SK-N-SH treated with all-trans-retinoic acid at 6 μM for 48 hours (cell line): Measurements from ENCODE around the gene ENTREP3.
"Not testable (repeated sequence)": the region's sequence is repeated elsewhere in the genome, so short reads cannot be mapped to it uniquely, and the experiment has no call there.

Source experiments
- ATAC-seq: fragments of 200-7000 bp; cut with Tn5 transposase; 3 replicates; pipeline ENCODE4 v1.9.1; 2020; ENCODE audit warnings: mild to moderate bottlenecking, moderate library complexity
- BACH2 ChIP-seq: fragments of 250-450 bp; sonication (Bioruptor Pico); IDR thresholded peaks from 2 replicates; pipeline ENCODE4 v1.9.0; 2021; ENCODE audit warnings: mild to moderate bottlenecking, borderline replicate concordance
- CSDC2 ChIP-seq: fragments of 250-450 bp; sonication (Bioruptor Pico); IDR thresholded peaks from 2 replicates; pipeline ENCODE4 v1.5.0; 2020; ENCODE audit warnings: mild to moderate bottlenecking, moderate library complexity
- ESRRG ChIP-seq: fragments of 250-450 bp; sonication (Bioruptor Pico); IDR thresholded peaks from 2 replicates; pipeline ENCODE4 v1.6.1; 2021; ENCODE audit warnings: mild to moderate bottlenecking
- GLIS3 ChIP-seq: fragments of 250-450 bp; sonication (Bioruptor Pico); IDR thresholded peaks from 2 replicates; pipeline ENCODE4 v1.5.0; 2020; ENCODE audit warnings: mild to moderate bottlenecking, moderate library complexity
- ISL1 ChIP-seq: fragments of 250-450 bp; sonication (Bioruptor Pico); IDR thresholded peaks from 2 replicates; pipeline ENCODE4 v2.1.2; 2022; ENCODE audit warnings: mild to moderate bottlenecking, moderate library complexity
- OSR1 ChIP-seq: fragments of 250-450 bp; sonication (Bioruptor Pico); IDR thresholded peaks from 2 replicates; pipeline ENCODE4 v1.8.0; 2022; ENCODE audit warnings: moderate library complexity, mild to moderate bottlenecking, inconsistent platforms
- SNAI2 ChIP-seq: fragments of 250-450 bp; sonication (Bioruptor Pico); IDR thresholded peaks from 2 replicates; pipeline ENCODE4 v1.5.0; 2020; ENCODE audit warnings: mild to moderate bottlenecking, moderate library complexity
- TCF4 ChIP-seq: fragments of 250-450 bp; sonication (Bioruptor Pico); IDR thresholded peaks from 2 replicates; pipeline ENCODE4 v1.8.0; 2021; ENCODE audit warnings: mild to moderate bottlenecking, moderate library complexity, borderline replicate concordance
- TOX ChIP-seq: fragments of 250-450 bp; sonication (Bioruptor Pico); IDR thresholded peaks from 2 replicates; pipeline ENCODE4 v1.8.0; 2021; ENCODE audit warnings: mild to moderate bottlenecking, moderate library complexity, borderline replicate concordance
- ZC3H10 ChIP-seq: fragments of 250-450 bp; sonication (Bioruptor Pico); IDR thresholded peaks from 2 replicates; pipeline ENCODE4 v1.5.1; 2021; ENCODE audit warnings: mild to moderate bottlenecking, moderate library complexity
- ZFP3 ChIP-seq: fragments of 250-450 bp; sonication (Bioruptor Pico); IDR thresholded peaks from 2 replicates; pipeline ENCODE4 v1.5.0; 2020; ENCODE audit warnings: mild to moderate bottlenecking, moderate library complexity
- ZFP30 ChIP-seq: fragments of 450-650 bp; formaldehyde crosslinking; IDR thresholded peaks from 2 replicates; pipeline ENCODE4 v1.5.0; 2022; ENCODE audit warnings: mild to moderate bottlenecking, moderate library complexity
- ZNF565 ChIP-seq: fragments of 450-650 bp; formaldehyde crosslinking; conservative IDR thresholded peaks from 2 replicates; pipeline ENCODE4 v1.5.0; 2020; ENCODE audit warnings: low read depth, mild to moderate bottlenecking, moderate library complexity
- ZNF70 ChIP-seq: fragments of 450-650 bp; formaldehyde crosslinking; IDR thresholded peaks from 2 replicates; pipeline ENCODE4 v1.5.0; 2020; ENCODE audit warnings: mild to moderate bottlenecking, moderate library complexity
- ZNF8 ChIP-seq: fragments of 450-650 bp; formaldehyde crosslinking; IDR thresholded peaks from 2 replicates; pipeline ENCODE4 v1.5.0; 2020; ENCODE audit warnings: mild to moderate bottlenecking, moderate library complexity
- TF ChIP-seq, protein P1 (sequence below): fragments of 250-450 bp; sonication (Bioruptor Pico); IDR thresholded peaks from 2 replicates; pipeline ENCODE4 v1.5.1; 2020; ENCODE audit warnings: low read depth, mild to moderate bottlenecking, moderate library complexity
- TF ChIP-seq, protein P2 (sequence below): fragments of 250-450 bp; sonication (Bioruptor Pico); IDR thresholded peaks from 2 replicates; pipeline ENCODE4 v1.5.1; 2021; ENCODE audit warnings: mild to moderate bottlenecking, moderate library complexity
- TF ChIP-seq, protein P3 (sequence below): fragments of 250-450 bp; sonication (Bioruptor Pico); IDR thresholded peaks from 2 replicates; pipeline ENCODE4 v1.8.0; 2021; ENCODE audit warnings: low read depth, mild to moderate bottlenecking, moderate library complexity, borderline replicate concordance
- TF ChIP-seq, protein P4 (sequence below): fragments of 250-450 bp; sonication (Bioruptor Pico); IDR thresholded peaks from 2 replicates; pipeline ENCODE4 v1.8.0; 2020; ENCODE audit warnings: mild to moderate bottlenecking, moderate library complexity, borderline replicate concordance
- TF ChIP-seq, protein P5 (sequence below): fragments of 250-450 bp; sonication (Bioruptor Pico); IDR thresholded peaks from 2 replicates; pipeline ENCODE4 v1.5.0; 2020; ENCODE audit warnings: mild to moderate bottlenecking, moderate library complexity

Gene ENTREP3

DNA sequence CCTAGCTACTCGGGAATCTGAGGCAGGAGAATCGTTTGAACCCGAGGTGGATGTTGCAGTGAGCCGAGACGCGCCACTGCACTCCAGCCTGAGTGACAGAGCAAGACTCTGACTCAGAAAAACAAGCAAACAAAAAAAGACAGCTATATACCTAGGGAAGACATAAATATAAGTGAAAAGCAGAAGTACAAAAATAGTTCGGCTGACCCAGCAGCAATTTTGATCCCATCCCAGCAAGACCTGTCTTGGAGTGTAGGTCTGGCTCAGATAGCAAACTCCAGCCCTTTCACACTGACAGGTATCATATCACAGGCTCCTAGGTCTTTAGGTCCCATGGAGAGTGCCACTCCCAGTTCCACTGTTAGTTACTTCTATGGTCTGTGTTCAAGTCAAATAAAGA is 32.2 kb downstream of the ENTREP3 start:
- ATAC-seq = no peak
- TF ChIP-seq ZC3H10 (CRISPR knock-in tag) (no peak), TCF4 (CRISPR knock-in tag) (no peak), ZNF565 (CRISPR knock-in tag) (no peak), BACH2 (CRISPR knock-in tag) (no peak), GLIS3 (CRISPR knock-in tag) (no peak), ZNF70 (CRISPR knock-in tag) (no peak), TOX (no peak), ZNF8 (CRISPR knock-in tag) (no peak), ESRRG (CRISPR knock-in tag) (no peak), ZFP30 (CRISPR knock-in tag) (no peak), CSDC2 (CRISPR knock-in tag) (no peak)
- TF ChIP-seq, protein P1, sequence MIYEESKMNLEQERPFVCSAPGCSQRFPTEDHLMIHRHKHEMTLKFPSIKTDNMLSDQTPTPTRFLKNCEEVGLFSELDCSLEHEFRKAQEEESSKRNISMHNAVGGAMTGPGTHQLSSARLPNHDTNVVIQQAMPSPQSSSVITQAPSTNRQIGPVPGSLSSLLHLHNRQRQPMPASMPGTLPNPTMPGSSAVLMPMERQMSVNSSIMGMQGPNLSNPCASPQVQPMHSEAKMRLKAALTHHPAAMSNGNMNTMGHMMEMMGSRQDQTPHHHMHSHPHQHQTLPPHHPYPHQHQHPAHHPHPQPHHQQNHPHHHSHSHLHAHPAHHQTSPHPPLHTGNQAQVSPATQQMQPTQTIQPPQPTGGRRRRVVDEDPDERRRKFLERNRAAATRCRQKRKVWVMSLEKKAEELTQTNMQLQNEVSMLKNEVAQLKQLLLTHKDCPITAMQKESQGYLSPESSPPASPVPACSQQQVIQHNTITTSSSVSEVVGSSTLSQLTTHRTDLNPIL (CRISPR knock-in tag) = no peak
- TF ChIP-seq, protein P2, sequence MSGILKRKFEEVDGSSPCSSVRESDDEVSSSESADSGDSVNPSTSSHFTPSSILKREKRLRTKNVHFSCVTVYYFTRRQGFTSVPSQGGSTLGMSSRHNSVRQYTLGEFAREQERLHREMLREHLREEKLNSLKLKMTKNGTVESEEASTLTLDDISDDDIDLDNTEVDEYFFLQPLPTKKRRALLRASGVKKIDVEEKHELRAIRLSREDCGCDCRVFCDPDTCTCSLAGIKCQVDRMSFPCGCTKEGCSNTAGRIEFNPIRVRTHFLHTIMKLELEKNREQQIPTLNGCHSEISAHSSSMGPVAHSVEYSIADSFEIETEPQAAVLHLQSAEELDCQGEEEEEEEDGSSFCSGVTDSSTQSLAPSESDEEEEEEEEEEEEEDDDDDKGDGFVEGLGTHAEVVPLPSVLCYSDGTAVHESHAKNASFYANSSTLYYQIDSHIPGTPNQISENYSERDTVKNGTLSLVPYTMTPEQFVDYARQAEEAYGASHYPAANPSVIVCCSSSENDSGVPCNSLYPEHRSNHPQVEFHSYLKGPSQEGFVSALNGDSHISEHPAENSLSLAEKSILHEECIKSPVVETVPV (CRISPR knock-in tag) = no peak
- TF ChIP-seq, protein P3, sequence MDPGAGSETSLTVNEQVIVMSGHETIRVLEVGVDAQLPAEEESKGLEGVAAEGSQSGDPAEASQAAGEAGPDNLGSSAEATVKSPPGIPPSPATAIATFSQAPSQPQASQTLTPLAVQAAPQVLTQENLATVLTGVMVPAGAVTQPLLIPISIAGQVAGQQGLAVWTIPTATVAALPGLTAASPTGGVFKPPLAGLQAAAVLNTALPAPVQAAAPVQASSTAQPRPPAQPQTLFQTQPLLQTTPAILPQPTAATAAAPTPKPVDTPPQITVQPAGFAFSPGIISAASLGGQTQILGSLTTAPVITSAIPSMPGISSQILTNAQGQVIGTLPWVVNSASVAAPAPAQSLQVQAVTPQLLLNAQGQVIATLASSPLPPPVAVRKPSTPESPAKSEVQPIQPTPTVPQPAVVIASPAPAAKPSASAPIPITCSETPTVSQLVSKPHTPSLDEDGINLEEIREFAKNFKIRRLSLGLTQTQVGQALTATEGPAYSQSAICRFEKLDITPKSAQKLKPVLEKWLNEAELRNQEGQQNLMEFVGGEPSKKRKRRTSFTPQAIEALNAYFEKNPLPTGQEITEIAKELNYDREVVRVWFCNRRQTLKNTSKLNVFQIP (CRISPR knock-in tag) = no peak
- TF ChIP-seq, protein P4, sequence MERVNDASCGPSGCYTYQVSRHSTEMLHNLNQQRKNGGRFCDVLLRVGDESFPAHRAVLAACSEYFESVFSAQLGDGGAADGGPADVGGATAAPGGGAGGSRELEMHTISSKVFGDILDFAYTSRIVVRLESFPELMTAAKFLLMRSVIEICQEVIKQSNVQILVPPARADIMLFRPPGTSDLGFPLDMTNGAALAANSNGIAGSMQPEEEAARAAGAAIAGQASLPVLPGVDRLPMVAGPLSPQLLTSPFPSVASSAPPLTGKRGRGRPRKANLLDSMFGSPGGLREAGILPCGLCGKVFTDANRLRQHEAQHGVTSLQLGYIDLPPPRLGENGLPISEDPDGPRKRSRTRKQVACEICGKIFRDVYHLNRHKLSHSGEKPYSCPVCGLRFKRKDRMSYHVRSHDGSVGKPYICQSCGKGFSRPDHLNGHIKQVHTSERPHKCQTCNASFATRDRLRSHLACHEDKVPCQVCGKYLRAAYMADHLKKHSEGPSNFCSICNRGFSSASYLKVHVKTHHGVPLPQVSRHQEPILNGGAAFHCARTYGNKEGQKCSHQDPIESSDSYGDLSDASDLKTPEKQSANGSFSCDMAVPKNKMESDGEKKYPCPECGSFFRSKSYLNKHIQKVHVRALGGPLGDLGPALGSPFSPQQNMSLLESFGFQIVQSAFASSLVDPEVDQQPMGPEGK (CRISPR knock-in tag) = no peak

DNA sequence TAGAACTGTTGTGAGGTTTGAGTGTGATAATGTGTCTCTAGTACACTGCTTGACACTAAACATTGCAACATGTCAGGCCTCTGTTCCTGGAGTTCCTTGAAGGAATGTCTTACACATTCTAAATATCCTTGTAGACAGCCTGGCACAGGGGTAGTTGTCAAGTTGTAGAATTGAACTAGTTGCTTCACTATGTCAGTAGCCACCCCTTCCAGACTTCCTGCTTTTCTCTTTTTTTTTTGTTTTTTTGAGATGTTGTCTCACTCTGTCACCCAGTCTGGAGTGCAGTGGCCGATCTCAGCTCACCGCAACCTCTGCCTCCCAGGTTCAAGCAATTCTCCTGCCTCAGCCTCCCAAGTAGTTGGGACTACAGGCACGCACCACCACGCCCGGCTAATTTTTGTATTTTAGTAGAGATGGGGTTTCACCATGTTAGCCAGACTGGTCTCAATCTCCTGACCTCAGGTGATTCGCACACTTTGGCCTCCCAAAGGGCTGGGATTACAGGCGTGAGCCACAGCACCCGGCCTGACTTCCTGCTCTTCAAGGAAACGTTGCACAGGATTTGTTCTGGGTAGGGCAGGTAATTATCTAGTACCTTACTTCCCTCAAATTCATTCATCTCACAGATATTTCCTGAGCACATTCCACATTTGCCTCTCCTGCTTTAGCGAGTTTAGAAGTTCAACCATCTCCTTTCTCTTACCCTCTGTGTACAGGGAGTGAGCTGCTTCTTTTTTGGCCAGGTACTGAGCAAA is 34.9 kb downstream of the ENTREP3 start:
- not testable (repeated sequence) for ATAC-seq

DNA sequence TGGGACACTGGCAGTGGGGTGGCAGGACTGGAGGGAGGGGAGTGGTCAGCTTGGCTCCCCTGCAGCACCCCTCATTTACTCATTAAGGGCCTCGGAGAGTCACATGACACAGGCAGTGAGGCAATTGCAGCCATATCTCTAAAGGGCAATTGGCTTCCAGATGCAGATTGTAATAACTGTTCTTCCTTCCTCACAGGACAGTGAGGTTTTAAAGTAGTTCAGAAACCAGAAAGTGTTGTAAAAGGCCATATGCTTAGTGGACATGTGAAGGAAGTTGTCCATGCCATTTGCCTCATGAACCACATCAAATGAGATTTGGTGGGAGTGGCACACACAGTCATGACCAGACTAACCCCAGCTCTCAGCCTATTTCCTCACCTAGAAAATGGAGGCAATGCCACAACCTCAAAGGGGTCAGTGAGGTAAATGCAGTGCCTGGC is 35.7 kb downstream of the ENTREP3 start:
- TF ChIP-seq, protein P5, sequence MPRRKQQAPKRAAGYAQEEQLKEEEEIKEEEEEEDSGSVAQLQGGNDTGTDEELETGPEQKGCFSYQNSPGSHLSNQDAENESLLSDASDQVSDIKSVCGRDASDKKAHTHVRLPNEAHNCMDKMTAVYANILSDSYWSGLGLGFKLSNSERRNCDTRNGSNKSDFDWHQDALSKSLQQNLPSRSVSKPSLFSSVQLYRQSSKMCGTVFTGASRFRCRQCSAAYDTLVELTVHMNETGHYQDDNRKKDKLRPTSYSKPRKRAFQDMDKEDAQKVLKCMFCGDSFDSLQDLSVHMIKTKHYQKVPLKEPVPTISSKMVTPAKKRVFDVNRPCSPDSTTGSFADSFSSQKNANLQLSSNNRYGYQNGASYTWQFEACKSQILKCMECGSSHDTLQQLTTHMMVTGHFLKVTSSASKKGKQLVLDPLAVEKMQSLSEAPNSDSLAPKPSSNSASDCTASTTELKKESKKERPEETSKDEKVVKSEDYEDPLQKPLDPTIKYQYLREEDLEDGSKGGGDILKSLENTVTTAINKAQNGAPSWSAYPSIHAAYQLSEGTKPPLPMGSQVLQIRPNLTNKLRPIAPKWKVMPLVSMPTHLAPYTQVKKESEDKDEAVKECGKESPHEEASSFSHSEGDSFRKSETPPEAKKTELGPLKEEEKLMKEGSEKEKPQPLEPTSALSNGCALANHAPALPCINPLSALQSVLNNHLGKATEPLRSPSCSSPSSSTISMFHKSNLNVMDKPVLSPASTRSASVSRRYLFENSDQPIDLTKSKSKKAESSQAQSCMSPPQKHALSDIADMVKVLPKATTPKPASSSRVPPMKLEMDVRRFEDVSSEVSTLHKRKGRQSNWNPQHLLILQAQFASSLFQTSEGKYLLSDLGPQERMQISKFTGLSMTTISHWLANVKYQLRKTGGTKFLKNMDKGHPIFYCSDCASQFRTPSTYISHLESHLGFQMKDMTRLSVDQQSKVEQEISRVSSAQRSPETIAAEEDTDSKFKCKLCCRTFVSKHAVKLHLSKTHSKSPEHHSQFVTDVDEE (CRISPR knock-in tag) = no peak
- TF ChIP-seq ESRRG (CRISPR knock-in tag) (no peak), ISL1 (CRISPR knock-in tag) (no peak), OSR1 (no peak), ZFP3 (CRISPR knock-in tag) (no peak), ZC3H10 (CRISPR knock-in tag) (no peak), SNAI2 (no peak)
- TF ChIP-seq, protein P1 (CRISPR knock-in tag) = no peak
- peak; percentile 44 for ATAC-seq
